ENCODE measurements around the gene TSPAN15. TPM values are rescaled to one million over a fixed set of nuclear protein-coding genes. Genes with fewer than 3 reads are reported as not detected.
"Not testable (repeated sequence)": the region's sequence is repeated elsewhere in the genome, so short reads cannot be mapped to it uniquely, and the experiment has no call there.

Gene TSPAN15
- total and polyA plus RNA-seq, 3 donors from 2014 or later = 29.7 to 37.5 (median 35.3) TPM

- H3K27ac ChIP-seq = no peak overlapping the region
- H3K4me1 ChIP-seq = peaks cover 2% of the 10 kb centered on the region
Measured at GRCh38 chr10:69445041-69445440, 6.2 kb upstream of the TSPAN15 start.

GRCh38 chr10:69446229-69446628 is 5.0 kb upstream of the TSPAN15 start:
- intact Hi-C loops (cut with DNase I; ENCODE audit: low total_unique reads) = no loop called here
- no peak overlapping the region for H3K4me3 ChIP-seq
- H3K9me3 ChIP-seq = no peaks in the 10 kb centered on the region
- H3K27me3 ChIP-seq = no peaks in the 10 kb centered on the region
- H3K4me1 ChIP-seq = peaks cover 7% of the 10 kb centered on the region
- no peak for DNase-seq
- no peak for TF ChIP-seq CTCF (IDR thresholded peaks at IDR 0.05)
- TF ChIP-seq POLR2A (IDR thresholded peaks at IDR 0.05) = no peak
- no peaks in the 10 kb centered on the region for H3K36me3 ChIP-seq (ENCODE audit: low read depth, missing control alignments)
- no peak overlapping the region for H3K27ac ChIP-seq

More at GRCh38 chr10:69445041-69445440, 6.2 kb upstream of the TSPAN15 start:
- Histone ChIP-seq H3K36me3 (ENCODE audit: low read depth, missing control alignments) (no peaks in the 10 kb centered on the region), H3K4me3 (no peak overlapping the region), H3K27me3 (no peaks in the 10 kb centered on the region), H3K9me3 (no peaks in the 10 kb centered on the region)
- intact Hi-C loops (cut with DNase I; ENCODE audit: low total_unique reads) = no loop called here
- WGBS, 2 donors = 87 to 90% methylated on average over 4 of the region's 4 CpGs
- TF ChIP-seq CTCF (IDR thresholded peaks at IDR 0.05) (no peak), POLR2A (IDR thresholded peaks at IDR 0.05) (no peak)
- DNase-seq = no peak

GRCh38 chr10:69446650-69447151 is 4.6 kb upstream of the TSPAN15 start:
- H3K4me1 ChIP-seq = peaks cover 7% of the 10 kb centered on the region
- H3K9me3 ChIP-seq = no peaks in the 10 kb centered on the region
- 57 to 64% methylated on average over 3 of the region's 3 CpGs for WGBS, 2 donors
- H3K27me3 ChIP-seq = no peaks in the 10 kb centered on the region
- intact Hi-C loops (cut with DNase I; ENCODE audit: low total_unique reads) = no loop called here
- no peak for DNase-seq
- TF ChIP-seq POLR2A (IDR thresholded peaks at IDR 0.05) (no peak), CTCF (IDR thresholded peaks at IDR 0.05) (no peak)
- no peaks in the 10 kb centered on the region for H3K36me3 ChIP-seq (ENCODE audit: low read depth, missing control alignments)
- H3K4me3 ChIP-seq = no peak overlapping the region
- no peak overlapping the region for H3K27ac ChIP-seq

- H3K27me3 ChIP-seq = no peaks in the 10 kb centered on the region
- peaks cover 7% of the 10 kb centered on the region for H3K4me1 ChIP-seq
- peak; percentile 68 for DNase-seq
- H3K27ac ChIP-seq = no peak overlapping the region
- H3K9me3 ChIP-seq = no peaks in the 10 kb centered on the region
- no peaks in the 10 kb centered on the region for H3K36me3 ChIP-seq (ENCODE audit: low read depth, missing control alignments)
- WGBS, 2 donors = 13% methylated on average over 1 of the region's 1 CpG; no CpG with 5 or more reads in 1 of the 2 donors
- TF ChIP-seq POLR2A (IDR thresholded peaks at IDR 0.05) (no peak), CTCF (IDR thresholded peaks at IDR 0.05) (peak; percentile 41 to 60 (median 58))
- no peak overlapping the region for H3K4me3 ChIP-seq
- intact Hi-C loops (cut with DNase I; ENCODE audit: low total_unique reads) = no loop called here
Measured at GRCh38 chr10:69449841-69450240, 1.4 kb upstream of the TSPAN15 start.

GRCh38 chr10:69450395-69450794 is 870 bp upstream of the TSPAN15 start:
- H3K4me1 ChIP-seq; H3K36me3 ChIP-seq (ENCODE audit: low read depth, missing control alignments); H3K27ac ChIP-seq; intact Hi-C loops (cut with DNase I; ENCODE audit: low total_unique reads); H3K27me3 ChIP-seq; H3K9me3 ChIP-seq; DNase-seq: not testable (repeated sequence)
- H3K4me3 ChIP-seq = peak overlapping the region in 1 of 2 donors; percentile 67
- 69 to 78% methylated on average over 14 to 16 of the region's 16 CpGs for WGBS, 2 donors

All from testis (tissue), 3 donors.